ENCODE results near the gene ALX4. TPM values are rescaled to one million over a fixed set of nuclear protein-coding genes. Genes with fewer than 3 reads are reported as not detected.

Gene ALX4
- total and polyA plus RNA-seq, 2 experiments from 2014 or later = not detected

DNA sequence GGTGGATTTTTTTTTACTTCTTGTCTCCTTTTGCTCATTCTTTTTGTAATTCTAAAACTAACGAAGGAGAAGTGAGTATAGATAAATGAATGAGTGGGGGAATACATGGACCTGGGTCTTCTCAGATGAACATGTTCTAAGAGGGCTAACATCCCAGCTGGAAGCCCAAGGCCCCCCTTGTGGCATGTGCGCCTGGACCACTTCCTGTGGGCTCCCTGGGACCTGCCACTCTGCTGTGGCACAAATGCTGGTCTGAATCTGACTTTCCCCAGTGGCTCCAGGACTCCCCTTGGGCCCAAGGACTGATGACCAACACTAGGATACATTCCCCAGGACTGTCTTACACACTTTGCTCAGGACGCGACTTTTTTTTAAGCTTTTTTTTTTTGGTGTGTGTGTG lies 32.7 kb upstream of the ALX4 start:
- Mint-ChIP-seq H3K27me3 (ENCODE audit: insufficient read depth, low read depth, poor library complexity) (peaks cover 26% of the 10 kb centered on the region), H3K36me3 (ENCODE audit: low read depth) (no peaks in the 10 kb centered on the region), H3K4me3 (no peak overlapping the region), H3K4me1 (peaks cover 18% of the 10 kb centered on the region), H3K27ac (no peak overlapping the region), H3K9me3 (no peaks in the 10 kb centered on the region)
- no peak overlapping the region for H3K4me3 ChIP-seq
- no peak for TF ChIP-seq ZNF114 (CRISPR knock-in tag; IDR thresholded peaks at IDR 0.05)
- TF ChIP-seq, protein P1, sequence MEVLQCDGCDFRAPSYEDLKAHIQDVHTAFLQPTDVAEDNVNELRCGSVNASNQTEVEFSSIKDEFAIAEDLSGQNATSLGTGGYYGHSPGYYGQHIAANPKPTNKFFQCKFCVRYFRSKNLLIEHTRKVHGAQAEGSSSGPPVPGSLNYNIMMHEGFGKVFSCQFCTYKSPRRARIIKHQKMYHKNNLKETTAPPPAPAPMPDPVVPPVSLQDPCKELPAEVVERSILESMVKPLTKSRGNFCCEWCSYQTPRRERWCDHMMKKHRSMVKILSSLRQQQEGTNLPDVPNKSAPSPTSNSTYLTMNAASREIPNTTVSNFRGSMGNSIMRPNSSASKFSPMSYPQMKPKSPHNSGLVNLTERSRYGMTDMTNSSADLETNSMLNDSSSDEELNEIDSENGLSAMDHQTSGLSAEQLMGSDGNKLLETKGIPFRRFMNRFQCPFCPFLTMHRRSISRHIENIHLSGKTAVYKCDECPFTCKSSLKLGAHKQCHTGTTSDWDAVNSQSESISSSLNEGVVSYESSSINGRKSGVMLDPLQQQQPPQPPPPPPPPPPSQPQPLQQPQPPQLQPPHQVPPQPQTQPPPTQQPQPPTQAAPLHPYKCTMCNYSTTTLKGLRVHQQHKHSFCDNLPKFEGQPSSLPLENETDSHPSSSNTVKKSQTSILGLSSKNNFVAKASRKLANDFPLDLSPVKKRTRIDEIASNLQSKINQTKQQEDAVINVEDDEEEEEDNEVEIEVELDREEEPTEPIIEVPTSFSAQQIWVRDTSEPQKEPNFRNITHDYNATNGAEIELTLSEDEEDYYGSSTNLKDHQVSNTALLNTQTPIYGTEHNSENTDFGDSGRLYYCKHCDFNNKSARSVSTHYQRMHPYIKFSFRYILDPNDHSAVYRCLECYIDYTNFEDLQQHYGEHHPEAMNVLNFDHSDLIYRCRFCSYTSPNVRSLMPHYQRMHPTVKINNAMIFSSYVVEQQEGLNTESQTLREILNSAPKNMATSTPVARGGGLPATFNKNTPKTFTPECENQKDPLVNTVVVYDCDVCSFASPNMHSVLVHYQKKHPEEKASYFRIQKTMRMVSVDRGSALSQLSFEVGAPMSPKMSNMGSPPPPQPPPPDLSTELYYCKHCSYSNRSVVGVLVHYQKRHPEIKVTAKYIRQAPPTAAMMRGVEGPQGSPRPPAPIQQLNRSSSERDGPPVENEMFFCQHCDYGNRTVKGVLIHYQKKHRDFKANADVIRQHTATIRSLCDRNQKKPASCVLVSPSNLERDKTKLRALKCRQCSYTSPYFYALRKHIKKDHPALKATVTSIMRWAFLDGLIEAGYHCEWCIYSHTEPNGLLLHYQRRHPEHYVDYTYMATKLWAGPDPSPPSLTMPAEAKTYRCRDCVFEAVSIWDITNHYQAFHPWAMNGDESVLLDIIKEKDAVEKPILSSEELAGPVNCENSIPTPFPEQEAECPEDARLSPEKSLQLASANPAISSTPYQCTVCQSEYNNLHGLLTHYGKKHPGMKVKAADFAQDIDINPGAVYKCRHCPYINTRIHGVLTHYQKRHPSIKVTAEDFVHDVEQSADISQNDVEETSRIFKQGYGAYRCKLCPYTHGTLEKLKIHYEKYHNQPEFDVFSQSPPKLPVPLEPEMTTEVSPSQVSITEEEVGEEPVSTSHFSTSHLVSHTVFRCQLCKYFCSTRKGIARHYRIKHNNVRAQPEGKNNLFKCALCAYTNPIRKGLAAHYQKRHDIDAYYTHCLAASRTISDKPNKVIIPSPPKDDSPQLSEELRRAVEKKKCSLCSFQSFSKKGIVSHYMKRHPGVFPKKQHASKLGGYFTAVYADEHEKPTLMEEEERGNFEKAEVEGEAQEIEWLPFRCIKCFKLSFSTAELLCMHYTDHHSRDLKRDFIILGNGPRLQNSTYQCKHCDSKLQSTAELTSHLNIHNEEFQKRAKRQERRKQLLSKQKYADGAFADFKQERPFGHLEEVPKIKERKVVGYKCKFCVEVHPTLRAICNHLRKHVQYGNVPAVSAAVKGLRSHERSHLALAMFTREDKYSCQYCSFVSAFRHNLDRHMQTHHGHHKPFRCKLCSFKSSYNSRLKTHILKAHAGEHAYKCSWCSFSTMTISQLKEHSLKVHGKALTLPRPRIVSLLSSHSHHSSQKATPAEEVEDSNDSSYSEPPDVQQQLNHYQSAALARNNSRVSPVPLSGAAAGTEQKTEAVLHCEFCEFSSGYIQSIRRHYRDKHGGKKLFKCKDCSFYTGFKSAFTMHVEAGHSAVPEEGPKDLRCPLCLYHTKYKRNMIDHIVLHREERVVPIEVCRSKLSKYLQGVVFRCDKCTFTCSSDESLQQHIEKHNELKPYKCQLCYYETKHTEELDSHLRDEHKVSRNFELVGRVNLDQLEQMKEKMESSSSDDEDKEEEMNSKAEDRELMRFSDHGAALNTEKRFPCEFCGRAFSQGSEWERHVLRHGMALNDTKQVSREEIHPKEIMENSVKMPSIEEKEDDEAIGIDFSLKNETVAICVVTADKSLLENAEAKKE (CRISPR knock-in tag; IDR thresholded peaks at IDR 0.05) = no peak
- no peak overlapping the region for H3K4me2 ChIP-seq
- no peaks in the 10 kb centered on the region for H3F3A ChIP-seq (replicated peaks; ENCODE audit: low read depth)
- H4K20me1 ChIP-seq (replicated peaks; ENCODE audit: insufficient read depth) = no peaks in the 10 kb centered on the region
- H3K27me3 ChIP-seq (ENCODE audit: insufficient read depth) = peaks cover 13% of the 10 kb centered on the region
- DNase-seq (ENCODE audit: low spot score) (no peak), ATAC-seq (no peak)
- H3K36me3 ChIP-seq (ENCODE audit: insufficient read depth) = no peaks in the 10 kb centered on the region
- no peak overlapping the region for H2AFZ ChIP-seq
- no peaks in the 10 kb centered on the region for H3K79me2 ChIP-seq (replicated peaks; ENCODE audit: insufficient read depth)
- H3K27ac ChIP-seq (ENCODE audit: low read depth) = no peak overlapping the region
- no peaks in the 10 kb centered on the region for H3K9me2 ChIP-seq (ENCODE audit: insufficient read depth)
- peaks cover 11% of the 10 kb centered on the region for H3K4me1 ChIP-seq (ENCODE audit: insufficient read depth)

GRCh38 chr11:44340656-44341055 lies 30.7 kb upstream of the ALX4 start:
- Mint-ChIP-seq H3K9me3 (no peaks in the 10 kb centered on the region), H3K4me3 (no peak overlapping the region), H3K27ac (no peak overlapping the region), H3K36me3 (ENCODE audit: low read depth) (no peaks in the 10 kb centered on the region), H3K4me1 (peaks cover 18% of the 10 kb centered on the region; the same call in 2 of the 3 replicates), H3K27me3 (ENCODE audit: insufficient read depth, low read depth, poor library complexity) (peaks cover 44% of the 10 kb centered on the region)
- H3K4me2 ChIP-seq = no peak overlapping the region
- H3K27ac ChIP-seq (ENCODE audit: low read depth) = no peak overlapping the region
- H3K36me3 ChIP-seq (ENCODE audit: insufficient read depth) = no peaks in the 10 kb centered on the region
- no peaks in the 10 kb centered on the region for H3K79me2 ChIP-seq (replicated peaks; ENCODE audit: insufficient read depth)
- peaks cover 33% of the 10 kb centered on the region for H3K27me3 ChIP-seq (ENCODE audit: insufficient read depth)
- H2AFZ ChIP-seq = no peak overlapping the region
- no peaks in the 10 kb centered on the region; the same call in none of the 2 replicates for H4K20me1 ChIP-seq (replicated peaks; ENCODE audit: insufficient read depth)
- no peak for DNase-seq (ENCODE audit: low spot score)
- H3F3A ChIP-seq (replicated peaks; ENCODE audit: low read depth) = no peaks in the 10 kb centered on the region
- H3K4me1 ChIP-seq (ENCODE audit: insufficient read depth) = peaks cover 14% of the 10 kb centered on the region
- H3K9me2 ChIP-seq (ENCODE audit: insufficient read depth) = no peaks in the 10 kb centered on the region
- no peak overlapping the region for H3K4me3 ChIP-seq
- no peak for ATAC-seq
- TF ChIP-seq POLR2AphosphoS5 (IDR thresholded peaks at IDR 0.05; ENCODE audit: low read depth) = no peak
- no peak for TF ChIP-seq EZH2 (IDR thresholded peaks at IDR 0.05; ENCODE audit: low read depth, unreplicated experiment)
- TF ChIP-seq, protein P1 (CRISPR knock-in tag; IDR thresholded peaks at IDR 0.05) = no peak
- no peak for TF ChIP-seq ZNF114 (CRISPR knock-in tag; IDR thresholded peaks at IDR 0.05)
- no peak for TF ChIP-seq ETS1 (IDR thresholded peaks at IDR 0.05)

Measured in GM23338 (cell line).